NCI-H1048 (cell line): ENCODE data around the gene ZNF619.

ENCODE experiments used
- DNase-seq: peaks from one replicate; lab custom pipeline; 2025; lab: John Stamatoyannopoulos, UW

The ZNF619 gene

DNA sequence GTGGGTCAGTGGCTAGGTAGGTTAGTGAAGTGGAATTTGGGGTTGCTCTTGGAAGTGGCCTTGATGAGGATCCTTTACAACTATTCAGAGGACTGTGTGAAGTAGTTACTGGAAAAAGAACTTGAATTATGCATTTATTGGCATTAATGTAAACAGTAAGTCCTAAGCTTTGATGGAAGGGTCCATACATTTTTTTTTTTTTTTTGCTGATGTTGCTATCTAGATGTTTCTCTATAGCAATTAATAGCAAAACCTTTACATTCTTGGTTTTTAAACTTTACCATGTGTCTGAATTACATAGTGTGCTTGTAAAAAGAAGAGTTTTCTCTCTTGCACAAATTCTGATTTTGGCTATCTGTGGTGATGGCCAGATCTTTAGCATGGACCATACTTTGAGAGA is 57.4 kb downstream of the ZNF619 start:
- DNase-seq: no peak
